ENCODE results near the gene NEK7. TPM values are rescaled to one million over a fixed set of nuclear protein-coding genes. Genes with fewer than 3 reads are reported as not detected.

The NEK7 gene
- total and polyA plus RNA-seq, 2 donors (not counting 1 experiment from before 2014, with no cell fraction given), result 8.1 to 75.4 TPM

- DNase-seq (no peak), ATAC-seq (ENCODE audit: low read depth) (no peak)
- no peak overlapping the region for H2AFZ ChIP-seq (ENCODE audit: insufficient read depth, low read depth, low read length, poor library complexity, severe bottlenecking)
- H3K9ac ChIP-seq (ENCODE audit: low read length), result no peak overlapping the region
- Mint-ChIP-seq H3K4me3 (no peak overlapping the region), H3K9me3 (ENCODE audit: insufficient read depth) (peaks cover 7% of the 10 kb centered on the region), H3K4me1 (no peaks in the 10 kb centered on the region), H3K27me3 (peaks cover 6% of the 10 kb centered on the region), H3K27ac (no peak overlapping the region)
- POLR2A ChIA-PET, result no interaction called here
- H3K9me3 ChIP-seq (ENCODE audit: control extremely low read depth in 1 of 3, control insufficient read depth in 2 of 3, insufficient read depth in 1 of 3, low read length in 2 of 3), result peaks cover 0 to 6% (median 3%) of the 10 kb centered on the region in 3 donors
- no peaks in the 10 kb centered on the region for H3K27me3 ChIP-seq (replicated peaks in 1 of 4; ENCODE audit: control extremely low read depth in 1 of 4, control insufficient read depth in 3 of 4, insufficient read depth in 4 of 4, low read length in 3 of 4)
- H3K79me2 ChIP-seq (ENCODE audit: control insufficient read depth, insufficient read depth, low read length), result no peaks in the 10 kb centered on the region
- no peak overlapping the region for H3K4me2 ChIP-seq (replicated peaks; ENCODE audit: low read depth, low read length, poor library complexity, severe bottlenecking)
- WGBS (ENCODE audit: insufficient coverage), result no CpG with 5 or more reads among the region's 1 CpG
- H3K4me3 ChIP-seq (ENCODE audit: control extremely low read depth in 1 of 5, extremely low read depth in 1 of 5, insufficient read depth in 1 of 5, low read depth in 2 of 5, low read length in 4 of 5), result no peak overlapping the region
- CTCF ChIA-PET, result no interaction called here
- no peak overlapping the region for H3K27ac ChIP-seq (ENCODE audit: low read length in 2 of 2)
- intact Hi-C loops (cut with micrococcal nuclease), result no loop called here
- TF ChIP-seq CTCF (IDR thresholded peaks at IDR 0.05) (no peak), EZH2 (IDR thresholded peaks at IDR 0.05; ENCODE audit: borderline replicate concordance, insufficient read depth, low read depth, low read length, poor library complexity, severe bottlenecking) (no peak)
- no peaks in the 10 kb centered on the region for H3K36me3 ChIP-seq (replicated peaks in 1 of 2; ENCODE audit: control extremely low read depth in 1 of 2, control insufficient read depth in 1 of 2, extremely low read depth in 1 of 2, insufficient read depth in 2 of 2, low read length in 1 of 2)
- H4K20me1 ChIP-seq (ENCODE audit: control insufficient read depth, insufficient read depth, low read length, poor library complexity, severe bottlenecking), result no peaks in the 10 kb centered on the region
- no peaks in the 10 kb centered on the region for H3K4me1 ChIP-seq (ENCODE audit: control insufficient read depth in 2 of 2, insufficient read depth in 2 of 2, low read length in 2 of 2)
Measured at GRCh38 chr1:198367296-198367695, 210.5 kb downstream of the NEK7 start.

- Histone ChIP-seq H3K9ac (ENCODE audit: low read length) (no peak overlapping the region), H4K20me1 (ENCODE audit: control insufficient read depth, insufficient read depth, low read length, poor library complexity, severe bottlenecking) (no peaks in the 10 kb centered on the region), H3K27me3 (replicated peaks in 1 of 4; ENCODE audit: control extremely low read depth in 1 of 4, control insufficient read depth in 3 of 4, insufficient read depth in 4 of 4, low read length in 3 of 4) (peaks cover 0 to 3% (median 0%) of the 10 kb centered on the region in 4 experiments), H3K79me2 (ENCODE audit: control insufficient read depth, insufficient read depth, low read length) (no peaks in the 10 kb centered on the region), H2AFZ (ENCODE audit: insufficient read depth, low read depth, low read length, poor library complexity, severe bottlenecking) (no peak overlapping the region), H3K9me3 (ENCODE audit: control extremely low read depth in 1 of 3, control insufficient read depth in 2 of 3, insufficient read depth in 1 of 3, low read length in 2 of 3) (peaks cover 0 to 6% (median 3%) of the 10 kb centered on the region in 3 donors), H3K27ac (ENCODE audit: low read length in 2 of 2) (no peak overlapping the region), H3K4me1 (ENCODE audit: control insufficient read depth in 2 of 2, insufficient read depth in 2 of 2, low read length in 2 of 2) (no peaks in the 10 kb centered on the region), H3K4me2 (replicated peaks; ENCODE audit: low read depth, low read length, poor library complexity, severe bottlenecking) (no peak overlapping the region), H3K36me3 (replicated peaks in 1 of 2; ENCODE audit: control extremely low read depth in 1 of 2, control insufficient read depth in 1 of 2, extremely low read depth in 1 of 2, insufficient read depth in 2 of 2, low read length in 1 of 2) (no peaks in the 10 kb centered on the region), H3K4me3 (ENCODE audit: control extremely low read depth in 1 of 5, extremely low read depth in 1 of 5, insufficient read depth in 1 of 5, low read depth in 2 of 5, low read length in 4 of 5) (no peak overlapping the region)
- Mint-ChIP-seq H3K4me1 (no peaks in the 10 kb centered on the region), H3K9me3 (ENCODE audit: insufficient read depth) (peaks cover 7% of the 10 kb centered on the region), H3K4me3 (no peak overlapping the region), H3K27me3 (peaks cover 5% of the 10 kb centered on the region), H3K27ac (no peak overlapping the region)
- ChIA-PET POLR2A (no interaction called here), CTCF (interaction anchor here (1.1 kb wide), 1 partner anchor 10 kb away, joined by 3 read pairs; no protein-coding TSS in a partner anchor)
- intact Hi-C loops (cut with micrococcal nuclease), result no loop called here
- ATAC-seq (ENCODE audit: low read depth), result no peak
- DNase-seq, result no peak
- TF ChIP-seq EZH2 (IDR thresholded peaks at IDR 0.05; ENCODE audit: borderline replicate concordance, insufficient read depth, low read depth, low read length, poor library complexity, severe bottlenecking) (no peak), CTCF (IDR thresholded peaks at IDR 0.05) (no peak)
- WGBS (ENCODE audit: insufficient coverage), result no CpG with 5 or more reads among the region's 1 CpG
Measured at GRCh38 chr1:198370996-198371395, 214.2 kb downstream of the NEK7 start.

Other genes with a start within 250 kb of the NEK7 start
- gene LHX9, start 239.6 kb upstream of the NEK7 start, total RNA-seq, result not detected in 2 replicates
- gene LHX9, start 239.6 kb upstream of the NEK7 start, polyA plus RNA-seq, result not detected in 2 replicates

Data from B cell (primary cell).